PC-3 (cell line): ENCODE data around the gene TPPP3. TPM values are rescaled to one million over a fixed set of nuclear protein-coding genes. Genes with fewer than 3 reads are reported as not detected.
A peak's percentile ranks its signal among the peaks of the same experiment; 100 is the strongest.
"Not testable (repeated sequence)": the region's sequence is repeated elsewhere in the genome, so short reads cannot be mapped to it uniquely, and the experiment has no call there.

Source experiments
- ATAC-seq: fragments of 200-7000 bp; cut with Tn5 transposase; 2 replicates; pipeline ENCODE4 v1.9.1; 2020; ENCODE audit warnings: mild to moderate bottlenecking, moderate library complexity
- BruUV-seq: library from RNA; stranded (reverse); fragments of 400-500 nt; replicated peaks from 2 replicates; lab custom pipeline; 2021; lab: Mats Ljungman, UMichigan
- CTCF ChIA-PET: fragments of 300-600 bp; sonication (Branson Sonifier 250); formaldehyde crosslinking; loops from one replicate; lab custom pipeline; 2022; ENCODE audit warnings: antibody characterized with exemption; lab: Charles Lee
- POLR2A ChIA-PET: fragments of 300-600 bp; sonication (Branson Sonifier 250); formaldehyde crosslinking; loops from one replicate; lab custom pipeline; 2022; ENCODE audit warnings: antibody characterized with exemption; ENCODE audit not compliant: unreplicated experiment; lab: Charles Lee
- DNase-seq: peaks from one replicate; pipeline ENCODE4 v3.0.0-alpha.2; 2015
- H2AFZ ChIP-seq: fragments of 300-600 bp; sonication (generic); 2 replicates; pipeline ENCODE4 v1.6.0; 2016; ENCODE audit warnings: antibody characterized with exemption, low read length
- H3F3A ChIP-seq: fragments of 300-600 bp; sonication (generic); one replicate; pipeline ENCODE4 v1.6.0; 2017; ENCODE audit warnings: antibody characterized with exemption, low read length, control low read depth, mild to moderate bottlenecking; ENCODE audit not compliant: unreplicated experiment
- H3K27ac ChIP-seq: fragments of 300-600 bp; sonication (generic); 2 replicates; pipeline ENCODE4 v1.5.1; 2016; ENCODE audit warnings: mild to moderate bottlenecking, low read length
- H3K27me3 ChIP-seq: fragments of 300-600 bp; sonication (generic); 2 replicates; pipeline ENCODE4 v1.6.1; 2016; ENCODE audit warnings: low read length, mixed read lengths
- H3K36me3 ChIP-seq: fragments of 300-600 bp; sonication (generic); 2 replicates; pipeline ENCODE4 v1.6.1; 2016; ENCODE audit warnings: low read depth, mixed run types, low read length, mixed read lengths
- H3K4me1 ChIP-seq: fragments of 300-600 bp; sonication (generic); 2 replicates; pipeline ENCODE4 v1.5.1; 2016; ENCODE audit warnings: low read length; ENCODE audit not compliant: insufficient read depth
- H3K4me2 ChIP-seq: fragments of 300-600 bp; sonication (generic); 2 replicates; pipeline ENCODE4 v1.6.0; 2016; ENCODE audit warnings: low read length
- H3K4me3 ChIP-seq: fragments of 300-600 bp; sonication (generic); 2 replicates; pipeline ENCODE4 v1.5.1; 2016; ENCODE audit warnings: mild to moderate bottlenecking, low read length, mixed read lengths
- H3K79me2 ChIP-seq: fragments of 300-600 bp; sonication (generic); 2 replicates; pipeline ENCODE4 v1.6.1; 2017; ENCODE audit warnings: low read length, mixed read lengths
- H3K9ac ChIP-seq: fragments of 300-600 bp; sonication (generic); 2 replicates; pipeline ENCODE4 v1.6.0; 2016; ENCODE audit warnings: mild to moderate bottlenecking, low read length
- H3K9me2 ChIP-seq: fragments of 300-600 bp; sonication (generic); replicated peaks from 2 replicates; pipeline ENCODE4 v1.6.1; 2016; ENCODE audit warnings: mixed run types, low read length, mixed read lengths
- H3K9me3 ChIP-seq: fragments of 300-600 bp; sonication (generic); 2 replicates; pipeline ENCODE4 v1.6.1; 2016; ENCODE audit warnings: low read length, mixed read lengths
- H4K20me1 ChIP-seq: fragments of 300-600 bp; sonication (generic); 2 replicates; pipeline ENCODE4 v1.6.1; 2016; ENCODE audit warnings: low read length, mixed read lengths
- EZH2 ChIP-seq: fragments of 300-600 bp; sonication (generic); IDR thresholded peaks from one replicate; pipeline ENCODE4 v1.6.1; 2017; ENCODE audit warnings: antibody characterized with exemption, mild to moderate bottlenecking, low read length; ENCODE audit not compliant: unreplicated experiment
- EZH2phosphoT487 ChIP-seq: fragments of 300-600 bp; sonication (generic); IDR thresholded peaks from 2 replicates; pipeline ENCODE4 v1.6.1; 2018; ENCODE audit warnings: mild to moderate bottlenecking, antibody characterized with exemption, low read length, borderline replicate concordance
- intact Hi-C: fragments of 100-400 bp; cut with micrococcal nuclease; formaldehyde crosslinking; loops from 2 replicates; pipeline ENCODE4 v1.9.0; 2023
- total RNA-seq: library from RNA; depleted of rRNA; stranded (reverse); fragments of >200 nt; gene quantifications from 2 replicates; pipeline ENCODE4 v1.2.3, GENCODE V29; 2014
- TF ChIP-seq, protein P1 (sequence below): fragments of 300-600 bp; sonication (generic); conservative IDR thresholded peaks from 2 replicates; pipeline ENCODE4 v1.5.1; 2017; ENCODE audit warnings: antibody characterized with exemption, low read depth, mild to moderate bottlenecking, low read length

TPPP3 gene
- total RNA-seq, 1 experiment from 2014 or later = not detected

DNA sequence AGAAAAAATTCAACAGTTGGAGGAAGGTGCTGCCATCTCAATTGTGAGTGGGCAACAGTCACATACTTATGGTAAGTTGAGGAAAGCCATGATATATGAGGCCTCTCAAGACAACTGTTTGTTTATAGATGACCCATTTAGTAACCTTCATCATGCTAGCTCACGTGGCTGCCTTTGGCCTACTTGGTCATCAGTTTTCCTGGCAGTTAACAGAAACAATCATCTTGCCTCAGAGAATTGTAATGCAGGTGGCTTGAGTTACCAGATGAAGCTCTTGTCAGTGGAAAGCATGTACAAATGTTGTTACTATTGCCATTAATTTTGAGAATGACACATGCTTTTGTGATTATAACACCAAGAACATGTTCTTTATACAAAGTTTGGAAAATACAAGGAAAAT is 14.7 kb downstream of the TPPP3 start:
- CTCF ChIA-PET = no interaction called here

DNA sequence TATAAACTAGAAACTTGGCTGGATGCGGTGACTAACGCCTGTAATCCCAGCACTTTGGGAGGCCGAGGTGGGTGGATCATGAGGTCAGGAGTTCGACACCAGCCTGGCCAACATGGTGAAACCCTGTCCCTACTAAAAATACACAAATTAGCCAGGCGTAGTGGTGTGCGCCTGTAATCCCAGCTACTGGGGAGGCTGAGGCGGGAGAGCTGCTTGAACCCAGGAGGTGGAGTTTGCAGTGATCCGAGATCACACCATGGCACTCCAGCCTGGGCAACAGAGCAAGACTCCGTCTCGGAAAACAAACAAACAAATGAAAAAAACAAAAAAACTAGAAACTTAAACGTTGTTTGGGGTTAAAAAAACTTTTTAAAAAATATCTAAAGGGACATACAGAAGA is 17.3 kb downstream of the TPPP3 start:
- H3K36me3 ChIP-seq, H4K20me1 ChIP-seq, H3K4me1 ChIP-seq, ATAC-seq, H3F3A ChIP-seq, H3K9me3 ChIP-seq, H3K27me3 ChIP-seq, H3K27ac ChIP-seq, H3K79me2 ChIP-seq, H3K4me3 ChIP-seq, H2AFZ ChIP-seq, POLR2A ChIA-PET, H3K9ac ChIP-seq, H3K9me2 ChIP-seq, H3K4me2 ChIP-seq, DNase-seq, intact Hi-C loops, BruUV-seq: not testable (repeated sequence)
- CTCF ChIA-PET = interaction anchor here (0.6 kb wide), 1 partner anchor 15 kb away, joined by 13 read pairs; no protein-coding TSS in a partner anchor

More for the DNA sequence above, 14.7 kb downstream of the TPPP3 start:
- no peak overlapping the region for H3K27ac ChIP-seq
- H3K9me2 ChIP-seq = no peaks in the 10 kb centered on the region
- no peak for DNase-seq
- H2AFZ ChIP-seq = no peak overlapping the region
- no peak overlapping the region for H3K4me2 ChIP-seq
- H3K36me3 ChIP-seq = no peaks in the 10 kb centered on the region
- ATAC-seq = no peak
- no peaks in the 10 kb centered on the region for H3K27me3 ChIP-seq
- intact Hi-C loops = no loop called here
- H4K20me1 ChIP-seq = no peaks in the 10 kb centered on the region
- POLR2A ChIA-PET = no interaction called here
- no peaks in the 10 kb centered on the region; the same call in 1 of the 2 replicates for H3K4me1 ChIP-seq
- no peaks in the 10 kb centered on the region for H3K79me2 ChIP-seq
- no peak overlapping the region for H3K4me3 ChIP-seq
- H3K9me3 ChIP-seq = no peaks in the 10 kb centered on the region
- no TSS peak for BruUV-seq
- no peaks in the 10 kb centered on the region for H3F3A ChIP-seq
- TF ChIP-seq, protein P1, sequence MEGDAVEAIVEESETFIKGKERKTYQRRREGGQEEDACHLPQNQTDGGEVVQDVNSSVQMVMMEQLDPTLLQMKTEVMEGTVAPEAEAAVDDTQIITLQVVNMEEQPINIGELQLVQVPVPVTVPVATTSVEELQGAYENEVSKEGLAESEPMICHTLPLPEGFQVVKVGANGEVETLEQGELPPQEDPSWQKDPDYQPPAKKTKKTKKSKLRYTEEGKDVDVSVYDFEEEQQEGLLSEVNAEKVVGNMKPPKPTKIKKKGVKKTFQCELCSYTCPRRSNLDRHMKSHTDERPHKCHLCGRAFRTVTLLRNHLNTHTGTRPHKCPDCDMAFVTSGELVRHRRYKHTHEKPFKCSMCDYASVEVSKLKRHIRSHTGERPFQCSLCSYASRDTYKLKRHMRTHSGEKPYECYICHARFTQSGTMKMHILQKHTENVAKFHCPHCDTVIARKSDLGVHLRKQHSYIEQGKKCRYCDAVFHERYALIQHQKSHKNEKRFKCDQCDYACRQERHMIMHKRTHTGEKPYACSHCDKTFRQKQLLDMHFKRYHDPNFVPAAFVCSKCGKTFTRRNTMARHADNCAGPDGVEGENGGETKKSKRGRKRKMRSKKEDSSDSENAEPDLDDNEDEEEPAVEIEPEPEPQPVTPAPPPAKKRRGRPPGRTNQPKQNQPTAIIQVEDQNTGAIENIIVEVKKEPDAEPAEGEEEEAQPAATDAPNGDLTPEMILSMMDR = no peak
- TF ChIP-seq EZH2phosphoT487 (no peak), EZH2 (no peak)
- H3K9ac ChIP-seq = no peak overlapping the region

DNA sequence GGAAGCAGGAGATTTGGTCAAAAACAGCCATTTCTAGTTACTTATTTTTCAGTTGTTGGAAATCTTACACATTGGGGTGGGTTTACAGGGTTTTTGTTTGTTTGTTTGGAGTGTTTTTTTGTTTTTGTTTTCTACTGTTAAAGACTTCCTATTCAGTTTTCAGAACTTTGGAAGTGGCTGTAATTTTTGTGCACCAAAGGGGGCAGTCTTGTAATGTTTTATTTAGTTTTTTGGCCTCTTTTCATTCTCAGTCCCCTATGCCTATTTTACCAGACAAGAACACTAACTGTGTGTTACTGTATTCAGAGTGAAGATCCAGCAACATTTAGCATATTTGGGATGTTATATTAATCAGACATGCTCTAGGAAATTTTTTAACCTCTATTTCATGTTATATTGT is 20.6 kb downstream of the TPPP3 start:
- H3K9me2 ChIP-seq = no peaks in the 10 kb centered on the region
- H3K4me1 ChIP-seq = no peaks in the 10 kb centered on the region
- ATAC-seq (no peak), DNase-seq (peak; percentile 42)
- no peaks in the 10 kb centered on the region for H3K9me3 ChIP-seq
- no peak overlapping the region for H3K4me3 ChIP-seq
- POLR2A ChIA-PET = no interaction called here
- CTCF ChIA-PET = interaction anchor here (0.7 to 1.0 kb wide), 3 partner anchors 55 to 273 kb away, joined by 3 to 6 read pairs (median 3); no protein-coding TSS in a partner anchor
- H3K36me3 ChIP-seq = no peaks in the 10 kb centered on the region
- H3K27me3 ChIP-seq = no peaks in the 10 kb centered on the region
- H4K20me1 ChIP-seq = no peaks in the 10 kb centered on the region
- no peak for TF ChIP-seq EZH2phosphoT487
- TF ChIP-seq, protein P1 = peak; percentile 63
- TF ChIP-seq EZH2 = no peak
- H3F3A ChIP-seq = no peaks in the 10 kb centered on the region
- no peak overlapping the region for H2AFZ ChIP-seq
- BruUV-seq = no TSS peak
- no peak overlapping the region for H3K4me2 ChIP-seq
- intact Hi-C loops = no loop called here
- no peak overlapping the region for H3K27ac ChIP-seq
- H3K9ac ChIP-seq = no peak overlapping the region
- H3K79me2 ChIP-seq = no peaks in the 10 kb centered on the region
